NCI-H1417 treated with DMSO at 0.1 percent for 48 hours (cell line): ENCODE data around the gene BLVRA.
"Not testable (repeated sequence)": the region's sequence is repeated elsewhere in the genome, so short reads cannot be mapped to it uniquely, and the experiment has no call there.

Experiments used
- DNase-seq: peaks from one replicate; lab custom pipeline; 2025; lab: John Stamatoyannopoulos, UW

The BLVRA gene

GRCh38 chr7:43810195-43810941 lies 51.9 kb downstream of the BLVRA start:
- DNase-seq = not testable (repeated sequence)

- DNase-seq = no peak
Measured at GRCh38 chr7:43815373-43815772, 56.9 kb downstream of the BLVRA start.

- DNase-seq = not testable (repeated sequence)
Measured at GRCh38 chr7:43816046-43816797, 57.7 kb downstream of the BLVRA start.

- not testable (repeated sequence) for DNase-seq
Measured at GRCh38 chr7:43823425-43823824, 64.9 kb downstream of the BLVRA start.

GRCh38 chr7:43823941-43824340 lies 65.5 kb downstream of the BLVRA start:
- no peak for DNase-seq

GRCh38 chr7:43824513-43824912 lies 66.0 kb downstream of the BLVRA start:
- DNase-seq = not testable (repeated sequence)

- no peak for DNase-seq
Measured at GRCh38 chr7:43824963-43825362, 66.5 kb downstream of the BLVRA start.

- DNase-seq = no peak
Measured at GRCh38 chr7:43825391-43825808, 66.9 kb downstream of the BLVRA start.

- DNase-seq = not testable (repeated sequence)
Measured at GRCh38 chr7:43830917-43831316, 72.4 kb downstream of the BLVRA start.

- no peak for DNase-seq
Measured at GRCh38 chr7:43834463-43835251, 76.2 kb downstream of the BLVRA start.

- no peak for DNase-seq
Measured at GRCh38 chr7:43838201-43838658, 79.8 kb downstream of the BLVRA start.

- no peak for DNase-seq
Measured at GRCh38 chr7:43843296-43843695, 84.8 kb downstream of the BLVRA start.

- DNase-seq = no peak
Measured at GRCh38 chr7:43844257-43844656, 85.8 kb downstream of the BLVRA start.

- DNase-seq = no peak
Measured at GRCh38 chr7:43844662-43845061, 86.2 kb downstream of the BLVRA start.

- DNase-seq = no peak
Measured at GRCh38 chr7:43847496-43847895, 89.0 kb downstream of the BLVRA start.

GRCh38 chr7:43849047-43849446 lies 90.6 kb downstream of the BLVRA start:
- no peak for DNase-seq

GRCh38 chr7:43850348-43851116 lies 92.1 kb downstream of the BLVRA start:
- DNase-seq = no peak

GRCh38 chr7:43851805-43852204 lies 93.3 kb downstream of the BLVRA start:
- no peak for DNase-seq

- no peak for DNase-seq
Measured at GRCh38 chr7:43855176-43855575, 96.7 kb downstream of the BLVRA start.

- no peak for DNase-seq
Measured at GRCh38 chr7:43856316-43856715, 97.8 kb downstream of the BLVRA start.
